GM12865 (cell line): ENCODE data around the gene MTX1.

Experiments used
- DNase-seq: peaks from one replicate; pipeline ENCODE4 v3.0.0; 2010; ENCODE audit warnings: low read depth
- H3K4me3 ChIP-seq: 2 replicates; pipeline ENCODE4 v1.5.1; 2011; ENCODE audit warnings: mild to moderate bottlenecking, low read depth, low read length, control low read depth
- TF ChIP-seq, protein P1 (sequence below): IDR thresholded peaks from 2 replicates; pipeline ENCODE4 v1.5.1; 2011; ENCODE audit warnings: low read length, control low read depth, low read depth, inconsistent platforms; ENCODE audit not compliant: insufficient read depth; ENCODE audit errors: missing control alignments

Gene MTX1

DNA sequence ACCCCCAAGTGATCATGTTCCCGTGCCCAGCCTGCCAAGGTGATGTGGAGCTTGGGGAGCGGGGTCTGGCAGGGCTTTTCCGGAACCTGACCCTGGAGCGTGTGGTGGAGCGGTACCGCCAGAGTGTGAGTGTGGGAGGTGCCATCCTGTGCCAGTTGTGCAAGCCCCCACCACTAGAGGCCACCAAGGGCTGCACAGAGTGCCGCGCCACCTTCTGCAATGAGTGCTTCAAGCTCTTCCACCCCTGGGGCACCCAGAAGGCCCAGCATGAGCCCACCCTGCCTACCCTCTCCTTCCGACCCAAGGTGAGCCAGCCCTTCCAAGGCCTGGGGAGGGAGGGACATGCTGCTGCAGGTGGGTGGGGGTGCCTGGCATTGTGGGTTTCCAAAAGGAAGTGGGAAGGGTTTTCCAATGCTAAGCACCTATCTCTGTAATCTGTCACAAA lies 32.5 kb upstream of the MTX1 start:
- TF ChIP-seq, protein P1, sequence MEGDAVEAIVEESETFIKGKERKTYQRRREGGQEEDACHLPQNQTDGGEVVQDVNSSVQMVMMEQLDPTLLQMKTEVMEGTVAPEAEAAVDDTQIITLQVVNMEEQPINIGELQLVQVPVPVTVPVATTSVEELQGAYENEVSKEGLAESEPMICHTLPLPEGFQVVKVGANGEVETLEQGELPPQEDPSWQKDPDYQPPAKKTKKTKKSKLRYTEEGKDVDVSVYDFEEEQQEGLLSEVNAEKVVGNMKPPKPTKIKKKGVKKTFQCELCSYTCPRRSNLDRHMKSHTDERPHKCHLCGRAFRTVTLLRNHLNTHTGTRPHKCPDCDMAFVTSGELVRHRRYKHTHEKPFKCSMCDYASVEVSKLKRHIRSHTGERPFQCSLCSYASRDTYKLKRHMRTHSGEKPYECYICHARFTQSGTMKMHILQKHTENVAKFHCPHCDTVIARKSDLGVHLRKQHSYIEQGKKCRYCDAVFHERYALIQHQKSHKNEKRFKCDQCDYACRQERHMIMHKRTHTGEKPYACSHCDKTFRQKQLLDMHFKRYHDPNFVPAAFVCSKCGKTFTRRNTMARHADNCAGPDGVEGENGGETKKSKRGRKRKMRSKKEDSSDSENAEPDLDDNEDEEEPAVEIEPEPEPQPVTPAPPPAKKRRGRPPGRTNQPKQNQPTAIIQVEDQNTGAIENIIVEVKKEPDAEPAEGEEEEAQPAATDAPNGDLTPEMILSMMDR, result peak; percentile 20
- H3K4me3 ChIP-seq, result no peak overlapping the region
- DNase-seq, result peak; percentile 29

- DNase-seq, result peak; percentile 82
- no peak overlapping the region for H3K4me3 ChIP-seq
- TF ChIP-seq, protein P1, result peak; percentile 91
These were observed 31.9 kb upstream of the MTX1 start for GRCh38 chr1:155176544-155177071.

DNA sequence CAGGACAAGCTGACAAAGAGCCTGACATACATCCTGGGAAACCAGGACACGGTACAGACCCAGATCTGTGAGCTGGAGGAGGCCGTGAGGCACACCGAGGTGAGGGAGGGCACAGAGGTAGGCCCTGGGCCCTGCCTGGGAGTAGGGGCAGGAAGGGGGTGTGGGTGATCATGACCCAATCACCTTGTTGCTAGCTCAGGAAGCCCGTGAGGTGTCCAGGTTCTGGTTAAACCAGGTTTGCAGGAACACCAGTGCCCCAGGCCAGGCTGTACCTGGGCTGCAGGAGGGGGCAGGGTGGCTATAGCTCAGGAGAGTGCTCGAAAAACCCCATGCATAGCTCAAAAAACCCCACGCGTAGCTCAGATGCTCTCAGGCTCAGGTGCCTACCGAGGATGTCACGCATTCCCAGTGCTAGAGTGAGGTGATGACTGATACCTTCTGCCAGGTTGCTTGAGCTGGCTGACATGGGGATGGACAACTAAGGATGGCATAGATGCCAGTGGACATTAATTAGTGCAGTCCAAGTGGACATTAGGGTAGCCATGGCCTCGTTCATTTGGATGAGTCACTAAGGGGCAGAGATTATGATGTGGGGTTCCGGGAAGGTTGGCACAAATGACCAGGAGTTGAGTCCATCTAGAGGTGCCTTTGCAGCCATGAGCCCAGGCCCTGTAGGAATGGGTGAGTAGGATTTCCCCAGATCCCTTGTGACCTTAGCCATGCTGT lies 31.1 kb upstream of the MTX1 start:
- H3K4me3 ChIP-seq, result no peak overlapping the region
- DNase-seq, result no peak
- TF ChIP-seq, protein P1, result no peak

DNA sequence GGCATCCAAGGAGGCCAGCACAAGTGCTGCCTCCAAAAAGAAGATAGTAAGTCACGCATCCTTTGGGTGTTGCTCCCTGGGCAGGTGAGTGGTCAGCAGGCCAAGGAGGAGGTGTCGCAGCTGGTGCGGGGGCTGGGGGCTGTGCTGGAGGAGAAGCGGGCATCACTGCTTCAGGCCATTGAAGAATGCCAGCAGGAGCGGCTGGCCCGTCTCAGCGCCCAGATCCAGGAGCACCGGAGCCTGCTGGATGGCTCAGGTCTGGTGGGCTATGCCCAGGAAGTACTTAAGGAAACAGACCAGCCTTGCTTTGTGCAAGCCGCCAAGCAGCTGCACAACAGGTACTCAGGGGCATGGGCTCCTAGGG lies 30.6 kb upstream of the MTX1 start:
- DNase-seq, result no peak
- H3K4me3 ChIP-seq, result no peak overlapping the region
- TF ChIP-seq, protein P1, result no peak

- DNase-seq, result no peak
- no peak overlapping the region for H3K4me3 ChIP-seq
- TF ChIP-seq, protein P1, result no peak
These were observed 29.9 kb upstream of the MTX1 start for GRCh38 chr1:155178441-155179111.

GRCh38 chr1:155179112-155180031 lies 29.1 kb upstream of the MTX1 start:
- H3K4me3 ChIP-seq, result no peak overlapping the region
- no peak for DNase-seq
- TF ChIP-seq, protein P1, result no peak
